B cell (primary cell): ENCODE results near the gene ZNF521. TPM values are rescaled to one million over a fixed set of nuclear protein-coding genes. Genes with fewer than 3 reads are reported as not detected.

Experiments
- ATAC-seq: fragments of 200-7000 bp; cut with Tn5 transposase; one replicate; pipeline ENCODE4 v1.10.0; 2021; ENCODE audit warnings: low read depth, mild to moderate bottlenecking, moderate number of reproducible peaks, moderate library complexity
- CTCF ChIA-PET: fragments of 350-600 bp; sonication (Branson Sonifier 250); formaldehyde crosslinking; loops from one replicate; lab custom pipeline; 2021; ENCODE audit warnings: antibody characterized with exemption, inconsistent platforms; lab: Charles Lee
- POLR2A ChIA-PET: fragments of 350-600 bp; sonication (Branson Sonifier 250); formaldehyde crosslinking; loops from one replicate; lab custom pipeline; 2021; ENCODE audit warnings: antibody characterized with exemption; lab: Charles Lee
- DNase-seq: peaks from one replicate; pipeline ENCODE4 v3.0.0; 2013
- H2AFZ ChIP-seq: 2 replicates; pipeline ENCODE4 v1.6.1; 2012; ENCODE audit warnings: mild to moderate bottlenecking, low read depth, low read length; ENCODE audit not compliant: insufficient read depth, poor library complexity, severe bottlenecking
- H3K27ac ChIP-seq, 2 donors: 1 replicate in 1 of 2; 2 replicates in 1 of 2; pipeline ENCODE4 v1.5.1; 2012 to 2013; ENCODE audit warnings: low read length in 2 of 2, mild to moderate bottlenecking in 2 of 2, moderate library complexity in 1 of 2
- H3K27me3 ChIP-seq, 4 experiments: fragments of 200-600 bp in 1 of 4; sonication (generic) in 1 of 4; replicated peaks in 1 of 4; 1 replicate in 2 of 4; 2 replicates in 2 of 4; pipeline versions ENCODE4 v1.6.1 to v1.7.0; 2013 to 2016; ENCODE audit warnings: low read length in 3 of 4, mild to moderate bottlenecking in 2 of 4, mixed read lengths in 1 of 4, moderate library complexity in 1 of 4; ENCODE audit not compliant: insufficient read depth in 4 of 4, control insufficient read depth in 3 of 4; ENCODE audit errors: control extremely low read depth in 1 of 4
- H3K36me3 ChIP-seq, 2 experiments: replicated peaks in 1 of 2; 1 replicate in 1 of 2; 2 replicates in 1 of 2; pipeline versions ENCODE4 v1.6.1 to v1.7.1; 2013; ENCODE audit warnings: low read length in 1 of 2; ENCODE audit not compliant: insufficient read depth in 2 of 2, control insufficient read depth in 1 of 2; ENCODE audit errors: control extremely low read depth in 1 of 2, extremely low read depth in 1 of 2
- H3K4me1 ChIP-seq, 2 donors: fragments of 200-600 bp in 1 of 2; sonication (generic) in 1 of 2; 1 replicate in 1 of 2; 2 replicates in 1 of 2; pipeline versions ENCODE4 v1.5.1 to v1.6.1; 2013 to 2017; ENCODE audit warnings: low read length in 2 of 2; ENCODE audit not compliant: control insufficient read depth in 2 of 2, insufficient read depth in 2 of 2
- H3K4me2 ChIP-seq: replicated peaks from 2 replicates; pipeline ENCODE3; 2012; ENCODE audit warnings: mild to moderate bottlenecking, low read depth, low read length; ENCODE audit not compliant: poor library complexity, severe bottlenecking
- H3K4me3 ChIP-seq, 5 experiments: fragments of 200-600 bp in 1 of 5; sonication (generic) in 1 of 5; 1 replicate in 3 of 5; 2 replicates in 2 of 5; pipeline versions ENCODE4 v1.5.1 to v1.7.0; 2011 to 2016; ENCODE audit warnings: low read length in 4 of 5, mild to moderate bottlenecking in 4 of 5, low read depth in 2 of 5, control low read depth in 1 of 5, moderate library complexity in 1 of 5; ENCODE audit not compliant: insufficient read depth in 1 of 5; ENCODE audit errors: control extremely low read depth in 1 of 5, extremely low read depth in 1 of 5
- H3K79me2 ChIP-seq: fragments of 200-600 bp; sonication (generic); one replicate; pipeline ENCODE4 v1.6.0; 2016; ENCODE audit warnings: low read length; ENCODE audit not compliant: control insufficient read depth, insufficient read depth
- H3K9ac ChIP-seq: fragments of 200-600 bp; sonication (generic); 2 replicates; pipeline ENCODE4 v1.6.1; 2017; ENCODE audit warnings: mild to moderate bottlenecking, low read length, moderate library complexity
- H3K9me3 ChIP-seq, 3 donors: one replicate each; pipeline versions ENCODE4 v1.6.1 to v1.7.1; 2013; ENCODE audit warnings: low read length in 2 of 3; ENCODE audit not compliant: control insufficient read depth in 2 of 3, insufficient read depth in 1 of 3; ENCODE audit errors: control extremely low read depth in 1 of 3
- H4K20me1 ChIP-seq: 2 replicates; pipeline ENCODE4 v1.6.0; 2012; ENCODE audit warnings: mild to moderate bottlenecking, low read length; ENCODE audit not compliant: insufficient read depth, control insufficient read depth, poor library complexity, severe bottlenecking
- H3K27ac Mint-ChIP-seq: one replicate; pipeline ENCODE4 v1.8.0; 2021; ENCODE audit warnings: mixed read lengths
- H3K27me3 Mint-ChIP-seq: one replicate; pipeline ENCODE4 v1.8.0; 2021; ENCODE audit warnings: mixed read lengths
- H3K4me1 Mint-ChIP-seq: one replicate; pipeline ENCODE4 v1.8.0; 2021; ENCODE audit warnings: mixed read lengths
- H3K4me3 Mint-ChIP-seq: one replicate; pipeline ENCODE4 v1.8.0; 2021; ENCODE audit warnings: mixed read lengths
- H3K9me3 Mint-ChIP-seq: one replicate; pipeline ENCODE4 v1.8.0; 2022; ENCODE audit warnings: mixed read lengths; ENCODE audit not compliant: insufficient read depth
- CTCF ChIP-seq: fragments of 200-600 bp; IDR thresholded peaks from one replicate; pipeline ENCODE4 v1.8.0; 2022; ENCODE audit warnings: antibody characterized with exemption, mild to moderate bottlenecking
- EZH2 ChIP-seq: IDR thresholded peaks from 2 replicates; pipeline ENCODE4 v1.6.1; 2012; ENCODE audit warnings: borderline replicate concordance, low read depth, mild to moderate bottlenecking, moderate library complexity, low read length; ENCODE audit not compliant: insufficient read depth, poor library complexity, severe bottlenecking
- WGBS: methylation state at CpG from one replicate; pipeline ENCODE4 v1.1.5; 2013; ENCODE audit warnings: missing lambda C conversion rate; ENCODE audit not compliant: insufficient coverage; 5-methylcytosine and 5-hydroxymethylcytosine counted together
- intact Hi-C: fragments of 100-400 bp; cut with micrococcal nuclease; formaldehyde crosslinking; loops from one replicate; pipeline ENCODE4 v1.10.0; 2022
- polyA plus RNA-seq: library from polyadenylated mRNA; depleted of rRNA; stranded (reverse); fragments of >200 nt; gene quantifications from 2 replicates; pipeline ENCODE4 v1.2.3, GENCODE V29; 2012
- total RNA-seq, 2 donors: library from RNA; stranded (reverse); fragments of 120-200 nt in 1 of 2; gene quantifications; 1 replicate in 1 of 2; 2 replicates in 1 of 2; pipeline versions ENCODE4 v1.2.3 to v1.2.4, GENCODE V29; 2013 to 2022

Gene ZNF521
- total and polyA plus RNA-seq, 2 donors (not counting 1 experiment from before 2014, with no cell fraction given), result 0.04 to 9.0 TPM

GRCh38 chr18:25298853-25299274, 53.1 kb downstream of the ZNF521 start:
- Histone ChIP-seq H3K79me2 (no peaks in the 10 kb centered on the region), H3K27ac (no peak overlapping the region), H4K20me1 (no peaks in the 10 kb centered on the region), H3K9ac (no peak overlapping the region), H3K27me3 (no peaks in the 10 kb centered on the region), H2AFZ (no peak overlapping the region), H3K36me3 (no peaks in the 10 kb centered on the region), H3K4me1 (no peaks in the 10 kb centered on the region), H3K4me3 (no peak overlapping the region), H3K4me2 (no peak overlapping the region), H3K9me3 (no peaks in the 10 kb centered on the region)
- Mint-ChIP-seq H3K27me3 (no peaks in the 10 kb centered on the region), H3K9me3 (no peaks in the 10 kb centered on the region), H3K4me1 (no peaks in the 10 kb centered on the region), H3K27ac (no peak overlapping the region), H3K4me3 (no peak overlapping the region)
- WGBS, result 42% methylated on average over 4 of the region's 4 CpGs
- intact Hi-C loops, result no loop called here
- TF ChIP-seq EZH2, result no peak
- TF ChIP-seq CTCF, result no peak
- ATAC-seq (no peak), DNase-seq (no peak)
- POLR2A ChIA-PET, result no interaction called here
- CTCF ChIA-PET, result no interaction called here

GRCh38 chr18:25295624-25296138, 56.3 kb downstream of the ZNF521 start:
- no peaks in the 10 kb centered on the region for H3K9me3 ChIP-seq

More at GRCh38 chr18:25295624-25296138, 56.3 kb downstream of the ZNF521 start:
- no peak overlapping the region for H3K4me3 ChIP-seq
- H2AFZ ChIP-seq, result no peak overlapping the region
- peaks cover 8% of the 10 kb centered on the region for H3K27me3 Mint-ChIP-seq
- H3K27ac Mint-ChIP-seq, result no peak overlapping the region
- H4K20me1 ChIP-seq, result no peaks in the 10 kb centered on the region
- ChIA-PET CTCF (interaction anchor here (1.2 kb wide), 1 partner anchor 11 kb away, joined by 3 read pairs; no protein-coding TSS in a partner anchor), POLR2A (no interaction called here)
- H3K27me3 ChIP-seq, result no peaks in the 10 kb centered on the region
- H3K27ac ChIP-seq, result no peak overlapping the region
- H3K9me3 Mint-ChIP-seq, result no peaks in the 10 kb centered on the region
- H3K9ac ChIP-seq, result no peak overlapping the region
- TF ChIP-seq CTCF (no peak), EZH2 (no peak)
- H3K4me1 Mint-ChIP-seq, result no peaks in the 10 kb centered on the region
- DNase-seq (no peak), ATAC-seq (no peak)
- WGBS, result 100% methylated on average over 2 of the region's 2 CpGs
- H3K4me1 ChIP-seq, result no peaks in the 10 kb centered on the region
- H3K79me2 ChIP-seq, result no peaks in the 10 kb centered on the region
- H3K36me3 ChIP-seq, result no peaks in the 10 kb centered on the region
- intact Hi-C loops, result no loop called here
- H3K4me2 ChIP-seq, result no peak overlapping the region
- H3K4me3 Mint-ChIP-seq, result no peak overlapping the region
